C4-2B (cell line): ENCODE measurements around the gene MCF2.

Experiments used
- CTCF ChIP-seq: fragments of 450-650 bp; conservative IDR thresholded peaks from 2 replicates; pipeline ENCODE4 v1.5.1; 2017; ENCODE audit warnings: mild to moderate bottlenecking
- ZFX ChIP-seq: fragments of 450-650 bp; IDR thresholded peaks from 2 replicates; pipeline ENCODE4 v1.6.1; 2017

DNA sequence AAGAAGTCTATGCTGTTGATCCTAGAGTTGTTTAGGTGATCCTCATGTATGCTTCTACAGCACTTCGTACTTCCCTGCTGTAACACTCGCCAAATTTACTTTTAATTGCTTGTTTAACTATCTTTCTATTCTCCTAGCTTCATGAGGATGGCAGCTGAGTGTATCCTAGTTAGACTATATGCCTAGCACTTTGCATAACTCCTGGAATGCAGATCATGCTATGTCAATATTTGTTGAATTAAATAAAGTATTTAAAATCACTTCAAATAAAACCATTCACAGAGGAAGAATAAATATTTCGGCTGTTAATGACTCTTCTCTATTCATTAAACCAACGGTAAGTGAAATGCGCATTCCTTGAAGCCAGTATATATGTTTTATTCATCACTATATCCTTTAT, 122.4 kb downstream of the MCF2 start:
- TF ChIP-seq CTCF (no peak), ZFX (no peak)
